Anterior cingulate cortex (tissue), 58 donors: ENCODE data around the gene RNF224.
A peak's percentile ranks its signal among the peaks of the same experiment; 100 is the strongest.

Experiments used
- DNase-seq, 58 donors: peaks; one replicate each; lab custom pipeline; 2025; lab: John Stamatoyannopoulos, UW

Gene RNF224

GRCh38 chr9:137227054-137227852 is at the start of gene RNF224:
RNF224 (plus strand) TSS chr9:137227502; CDS start chr9:137228336, 834 bp downstream.
- peak in 50 of 58 donors; percentile 11 to 70 (median 42) for DNase-seq

- no peak for DNase-seq
Measured at GRCh38 chr9:137178201-137178938, 48.9 kb upstream of the RNF224 start.

DNA sequence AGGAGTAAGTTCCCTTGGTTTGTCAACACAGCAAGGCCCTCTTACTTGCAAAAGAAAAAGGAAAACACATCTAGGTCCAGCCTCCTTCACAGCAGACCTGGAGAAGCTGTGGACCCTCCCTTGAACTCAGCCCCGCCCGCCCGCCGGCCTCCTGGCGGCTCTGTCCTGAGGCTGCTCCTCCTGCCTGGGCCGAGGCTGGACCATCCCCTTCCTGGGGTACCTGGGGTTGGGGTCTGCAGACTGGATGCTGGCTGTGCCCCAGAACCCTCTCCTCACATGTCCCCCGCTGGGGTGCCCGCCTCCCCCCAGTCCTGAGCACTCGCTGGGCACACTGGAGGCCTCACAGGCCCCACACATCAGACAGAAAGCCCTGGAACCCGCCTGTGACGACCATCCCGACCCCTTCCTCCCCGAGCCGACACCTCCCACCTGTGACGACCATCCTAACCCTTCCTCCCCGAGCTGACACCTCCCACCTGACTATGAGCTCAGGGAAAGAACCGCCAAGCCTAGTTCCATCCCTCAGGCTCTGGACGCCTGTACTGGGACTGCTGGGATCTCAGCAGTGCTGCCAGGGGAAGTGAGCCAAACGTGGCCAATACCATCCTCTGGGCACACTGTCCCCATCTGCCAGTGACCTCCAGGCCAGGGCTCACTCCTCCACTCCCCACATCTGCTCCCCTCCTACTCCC is 48.2 kb upstream of the RNF224 start:
- DNase-seq, result no peak

DNA sequence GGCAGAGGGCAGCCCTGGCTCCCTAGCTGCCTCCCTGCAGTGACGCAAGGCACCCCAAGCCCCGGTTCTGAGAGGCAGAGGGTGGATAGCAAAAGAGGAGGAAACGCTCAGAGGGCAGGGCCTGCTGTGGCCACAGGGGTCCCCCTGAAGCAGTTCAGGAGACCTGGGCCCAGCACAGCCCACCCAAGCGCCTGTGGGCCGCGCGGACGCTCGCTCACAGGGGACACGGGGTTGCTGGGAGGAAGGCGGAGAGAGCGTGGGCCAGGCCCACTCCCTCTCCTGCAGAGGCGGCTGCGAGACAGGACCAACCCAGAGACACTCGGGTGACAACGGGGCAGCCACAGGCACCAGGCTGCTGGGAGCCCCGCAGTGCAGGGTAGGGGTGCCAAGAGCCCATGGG is 47.5 kb upstream of the RNF224 start:
- no peak for DNase-seq

- no peak for DNase-seq
Measured at GRCh38 chr9:137180491-137180890, 46.8 kb upstream of the RNF224 start.

DNA sequence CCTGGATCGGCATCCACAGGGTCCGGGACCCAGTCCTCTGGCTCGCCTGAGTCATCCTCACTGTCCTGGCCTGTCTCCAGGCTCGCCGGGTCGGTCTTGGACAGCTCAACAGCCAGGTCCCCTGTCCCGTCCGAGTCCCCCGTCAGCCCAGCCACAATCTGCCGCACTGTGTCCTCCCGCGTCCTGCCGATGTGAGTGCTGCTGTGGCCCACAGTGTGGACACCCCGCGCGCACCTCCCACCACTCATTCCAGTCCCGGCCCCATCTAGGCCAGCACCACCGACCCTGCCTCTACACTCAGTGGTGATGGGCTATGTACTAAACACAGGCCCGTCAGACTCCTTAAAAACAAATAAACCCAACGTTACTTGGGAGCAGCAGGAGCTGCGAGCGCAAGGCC is 45.6 kb upstream of the RNF224 start:
- DNase-seq, result no peak

- no peak for DNase-seq
Measured at GRCh38 chr9:137182836-137183235, 44.5 kb upstream of the RNF224 start.

- no peak for DNase-seq
Measured at GRCh38 chr9:137183980-137184595, 43.2 kb upstream of the RNF224 start.

DNA sequence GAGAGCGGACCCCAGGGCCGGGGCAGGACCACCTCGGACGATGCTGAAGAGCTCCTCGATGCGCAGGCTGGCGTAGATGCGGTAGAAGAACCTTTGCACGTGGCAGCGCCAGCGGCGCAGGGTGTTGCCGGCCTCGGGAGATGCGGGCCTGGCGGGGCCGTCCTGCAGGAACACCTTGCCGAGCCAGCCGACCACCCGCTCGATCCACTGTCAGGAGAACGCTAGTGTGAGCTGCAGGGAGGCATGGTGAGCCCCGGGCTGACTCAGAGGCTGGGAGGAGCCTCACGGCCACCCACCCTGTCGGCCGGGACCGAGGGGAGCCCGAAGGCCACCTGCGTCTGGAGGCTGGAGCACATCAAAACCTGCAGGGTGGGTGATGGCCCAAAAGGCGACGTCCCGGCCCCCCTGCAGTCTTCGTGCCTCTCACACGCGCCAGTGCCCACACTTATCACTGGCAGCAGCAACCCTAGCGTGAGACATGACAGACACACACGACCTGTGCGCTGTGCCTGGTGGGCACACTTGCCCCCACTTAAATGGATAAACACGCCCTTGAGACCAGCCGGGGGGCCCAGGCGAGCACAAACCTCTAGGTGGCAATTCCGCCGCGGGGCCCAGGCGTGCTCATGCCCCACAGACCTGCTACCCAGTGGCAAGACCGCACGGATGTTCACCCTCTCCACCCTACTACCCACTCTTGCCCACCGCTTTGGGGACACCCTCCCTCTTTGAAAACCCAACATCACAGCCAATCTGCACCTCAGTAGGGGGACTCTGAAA is 42.2 kb upstream of the RNF224 start:
- DNase-seq, result no peak

GRCh38 chr9:137185921-137186320 is 41.4 kb upstream of the RNF224 start:
- DNase-seq, result no peak

DNA sequence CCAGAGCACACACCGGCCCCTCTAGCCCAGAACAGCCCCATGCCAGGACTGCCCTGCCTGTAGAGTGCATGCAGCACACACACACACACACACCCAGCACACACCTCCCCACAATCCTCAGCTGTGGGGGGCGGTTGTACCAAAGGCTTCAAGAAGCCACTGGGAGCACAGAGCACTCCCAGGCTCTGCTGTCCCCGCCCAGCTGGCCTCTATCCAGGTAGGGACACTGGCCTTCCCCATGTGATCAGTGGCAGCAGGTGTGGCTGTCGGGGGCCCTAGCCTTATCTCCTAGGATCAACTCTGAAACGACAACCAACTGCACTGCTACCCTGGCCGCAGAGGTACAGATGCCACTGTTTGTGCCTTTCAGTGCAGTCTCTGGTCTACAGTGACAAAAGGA is 40.9 kb upstream of the RNF224 start:
- DNase-seq, result no peak

DNA sequence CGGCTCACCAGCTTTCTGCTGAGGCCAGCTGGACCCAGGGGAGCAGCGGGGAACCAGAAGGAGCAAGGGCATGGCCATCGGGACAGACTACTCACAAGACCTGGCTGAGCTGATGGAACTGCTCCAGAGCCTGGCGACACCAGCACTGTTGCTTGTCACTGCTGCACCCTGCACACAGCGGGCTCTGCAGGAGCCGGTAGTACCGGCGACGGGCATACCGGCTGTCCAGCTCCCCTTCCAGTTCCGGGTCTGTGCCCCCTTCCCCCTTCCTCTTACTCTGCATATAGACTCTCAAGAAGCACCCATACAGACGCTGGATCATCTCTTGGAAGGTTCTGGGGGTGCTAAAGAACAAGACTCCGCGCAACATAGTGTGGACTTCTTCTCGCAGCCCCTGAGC is 39.9 kb upstream of the RNF224 start:
- DNase-seq, result no peak

DNA sequence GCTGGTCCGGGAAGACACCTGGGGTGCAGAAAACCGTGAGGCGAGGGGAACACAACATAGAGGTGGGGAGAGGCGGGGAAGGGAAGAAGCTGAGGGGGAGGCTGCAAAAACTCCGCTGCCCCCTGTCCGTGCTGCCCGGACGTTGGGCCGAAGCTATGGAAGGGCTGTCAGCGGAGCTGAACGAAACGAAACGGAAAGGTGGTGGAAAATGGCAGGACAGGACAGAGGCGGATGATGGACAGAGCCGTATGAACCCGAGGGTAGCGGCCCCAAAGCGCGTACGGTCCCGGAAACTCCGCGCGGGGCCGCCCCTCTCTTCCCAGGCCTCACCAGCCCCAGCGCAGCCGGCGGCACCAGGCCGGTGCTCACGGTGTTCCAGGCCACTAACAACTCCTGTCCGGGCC is 39.2 kb upstream of the RNF224 start:
- no peak for DNase-seq

GRCh38 chr9:137188490-137189296 is 38.6 kb upstream of the RNF224 start, which contains the start of the genes ANAPC2 and SSNA1:
ANAPC2 (minus strand) TSS chr9:137188560; CDS start chr9:137188532, 28 bp downstream.
SSNA1 (plus strand) TSS chr9:137188676; CDS start chr9:137188727, 51 bp downstream.
- peak; percentile 30 to 95 (median 90) for DNase-seq

GRCh38 chr9:137189297-137190295 is 37.7 kb upstream of the RNF224 start:
- DNase-seq, result no peak

DNA sequence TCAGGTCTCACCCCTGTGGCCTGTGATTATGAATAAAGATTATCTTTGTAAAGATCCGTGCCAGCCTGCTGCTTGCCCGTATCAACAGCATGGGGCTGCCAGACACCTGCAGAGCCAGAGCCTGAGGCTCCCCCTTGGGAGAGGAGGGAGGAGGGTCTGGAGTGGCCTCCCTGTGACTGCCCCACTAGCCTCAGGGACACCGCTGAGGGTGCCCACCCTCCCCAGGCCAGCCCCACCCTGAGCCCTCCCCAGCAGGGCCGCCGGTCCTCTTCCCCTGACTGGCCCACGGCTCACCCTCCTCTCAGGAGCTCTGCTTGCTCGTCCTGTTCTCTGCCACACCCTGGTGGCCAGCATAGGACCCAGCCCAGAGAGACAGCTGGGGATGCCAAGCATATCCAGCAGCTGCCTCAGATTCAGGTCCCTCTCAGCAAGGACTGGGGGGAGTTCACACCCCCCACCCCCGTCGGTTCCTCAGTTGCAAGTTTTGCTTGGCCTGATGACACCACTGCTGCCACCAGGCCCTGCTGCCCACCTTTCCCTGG is 36.9 kb upstream of the RNF224 start:
- DNase-seq, result no peak

GRCh38 chr9:137191245-137191644 is 36.1 kb upstream of the RNF224 start:
- no peak for DNase-seq
